SKM-1 treated with dmso at 0.1 percent for 144 hours (cell line): Measurements from ENCODE around the gene MKS1.

Experiments used
- DNase-seq: peaks from one replicate; lab custom pipeline; 2025; ENCODE audit not compliant: unreplicated experiment; lab: John Stamatoyannopoulos, UW

The MKS1 gene

GRCh38 chr17:58245428-58246103 is 26.5 kb upstream of the MKS1 start:
- DNase-seq, result no peak

GRCh38 chr17:58244963-58245362 is 25.9 kb upstream of the MKS1 start:
- DNase-seq, result no peak

DNA sequence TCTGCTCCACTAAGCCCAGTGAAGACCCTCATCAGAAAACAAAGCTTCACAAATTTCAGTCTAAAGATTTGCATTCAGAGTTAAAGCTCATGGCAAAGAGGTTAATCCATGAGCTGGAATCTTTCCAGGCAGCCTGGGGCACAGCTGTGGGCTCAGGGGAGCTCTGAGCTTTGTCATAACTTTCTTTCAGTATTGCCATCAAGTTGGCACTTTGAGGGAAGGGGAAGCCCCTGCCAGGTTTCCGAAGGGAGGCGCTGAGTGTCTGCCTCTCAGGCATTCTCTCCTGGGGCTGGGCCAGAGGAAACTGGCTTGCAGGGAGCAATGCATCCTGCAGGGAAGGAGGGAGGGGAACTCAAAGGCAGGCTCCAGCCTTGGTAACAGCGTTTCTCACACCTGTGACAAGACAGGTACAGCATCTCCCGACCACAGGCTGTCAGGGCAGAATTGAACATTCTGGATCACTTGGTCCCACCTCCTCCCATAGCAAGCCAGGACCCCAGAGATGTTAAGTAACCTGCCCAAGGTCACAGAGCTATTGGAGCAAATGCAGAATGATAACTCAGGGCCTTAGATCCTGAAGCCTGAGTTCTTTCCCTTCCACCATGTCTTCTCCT is 23.2 kb upstream of the MKS1 start:
- DNase-seq, result no peak

- DNase-seq, result no peak
Measured at GRCh38 chr17:58239987-58240386, 20.9 kb upstream of the MKS1 start.

DNA sequence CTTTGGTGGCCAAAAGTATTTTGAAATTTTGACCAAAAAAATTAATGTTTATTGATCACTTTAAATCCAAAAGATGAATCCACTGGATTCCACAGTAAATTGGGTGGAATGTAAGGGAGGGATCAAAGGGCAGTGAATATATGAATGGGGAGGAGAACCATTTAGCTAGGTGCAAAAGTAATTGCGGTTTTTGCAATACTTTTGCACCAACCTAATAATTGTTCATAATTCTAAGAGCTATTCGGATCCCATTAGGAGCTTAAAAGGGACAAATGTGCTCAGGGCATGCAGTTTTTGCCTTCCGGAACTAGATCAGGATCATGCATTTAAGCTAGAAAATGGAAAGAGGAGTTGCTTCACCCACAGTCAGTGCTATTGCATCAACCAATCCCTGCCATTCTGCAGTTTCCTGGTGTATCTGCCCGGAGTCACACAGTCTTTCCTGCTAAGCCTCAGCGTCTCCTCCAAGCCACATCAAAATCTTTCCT is 19.1 kb upstream of the MKS1 start, which contains the start of gene LPO:
TSS of gene LPO (plus strand) at position 438 of the 488 bp plus-strand sequence. CDS start 4,396 bp downstream, outside the sequence.
- DNase-seq, result no peak

- no peak for DNase-seq
Measured at GRCh38 chr17:58236394-58236793, 17.3 kb upstream of the MKS1 start.

GRCh38 chr17:58235821-58236220 is 16.8 kb upstream of the MKS1 start:
- DNase-seq, result no peak

DNA sequence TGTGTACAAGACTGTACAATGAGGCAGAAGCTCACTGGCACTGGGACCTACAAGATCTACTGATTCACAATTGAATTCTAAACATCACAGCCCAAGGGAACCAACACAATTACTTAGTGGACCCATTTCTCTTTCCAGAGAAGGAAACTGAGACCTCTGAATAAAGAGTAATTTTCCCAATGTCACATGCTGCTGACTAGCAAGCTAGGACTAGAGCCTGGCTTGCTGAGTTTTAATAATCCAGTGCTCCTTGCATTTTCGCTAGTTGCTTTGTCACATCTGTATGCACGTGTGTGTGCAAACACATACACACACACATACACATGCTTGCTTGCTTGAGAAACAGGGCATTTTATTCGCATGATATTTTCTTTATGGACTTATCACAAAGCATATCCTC is 15.5 kb upstream of the MKS1 start:
- no peak for DNase-seq

GRCh38 chr17:58233543-58233942 is 14.5 kb upstream of the MKS1 start:
- peak; percentile 28 for DNase-seq

- DNase-seq, result peak; percentile 95
Measured at GRCh38 chr17:58232707-58233156, 13.7 kb upstream of the MKS1 start.

GRCh38 chr17:58231641-58232040 is 12.6 kb upstream of the MKS1 start:
- DNase-seq, result no peak

GRCh38 chr17:58229881-58230280 is 10.8 kb upstream of the MKS1 start:
- no peak for DNase-seq

DNA sequence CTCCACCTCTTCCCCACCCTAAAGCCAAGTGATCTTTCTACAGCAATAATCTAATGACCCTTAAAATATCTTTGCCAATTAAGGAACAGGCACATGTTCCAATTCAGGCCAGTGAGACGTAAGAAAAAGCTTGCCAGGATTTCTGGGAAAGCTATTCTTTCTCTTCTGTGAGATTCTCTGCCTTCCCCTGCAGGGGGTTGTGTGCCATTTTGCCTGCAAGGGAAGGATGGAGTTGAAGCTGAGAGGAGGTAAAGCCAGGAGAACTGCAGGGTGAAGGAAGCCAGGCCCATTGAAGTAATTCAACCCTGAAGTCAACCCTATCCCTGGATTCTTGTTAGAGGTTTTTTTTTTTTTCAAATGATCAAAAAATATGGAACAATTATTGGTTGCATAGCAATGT is 10.3 kb upstream of the MKS1 start:
- DNase-seq, result no peak

DNA sequence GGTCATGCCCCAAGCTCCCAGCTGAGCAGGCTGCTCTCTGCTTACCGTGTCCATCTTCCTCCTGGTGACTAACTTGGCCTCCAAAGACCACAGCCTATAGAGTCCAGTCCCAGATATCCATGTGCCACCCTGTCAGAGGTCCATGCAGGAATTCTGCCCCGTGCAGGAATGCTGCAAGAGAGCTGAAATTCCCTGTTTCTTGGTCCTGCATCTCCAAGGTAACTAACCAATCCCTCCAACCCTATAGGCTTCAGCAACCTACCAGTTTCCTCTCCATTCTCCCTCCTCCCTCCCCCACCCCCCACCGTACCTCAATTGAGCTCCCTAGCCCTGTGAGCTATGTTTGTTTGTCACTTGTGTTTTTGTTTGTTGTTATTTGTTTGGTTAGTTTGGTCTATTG is 9.6 kb upstream of the MKS1 start:
- no peak for DNase-seq

DNA sequence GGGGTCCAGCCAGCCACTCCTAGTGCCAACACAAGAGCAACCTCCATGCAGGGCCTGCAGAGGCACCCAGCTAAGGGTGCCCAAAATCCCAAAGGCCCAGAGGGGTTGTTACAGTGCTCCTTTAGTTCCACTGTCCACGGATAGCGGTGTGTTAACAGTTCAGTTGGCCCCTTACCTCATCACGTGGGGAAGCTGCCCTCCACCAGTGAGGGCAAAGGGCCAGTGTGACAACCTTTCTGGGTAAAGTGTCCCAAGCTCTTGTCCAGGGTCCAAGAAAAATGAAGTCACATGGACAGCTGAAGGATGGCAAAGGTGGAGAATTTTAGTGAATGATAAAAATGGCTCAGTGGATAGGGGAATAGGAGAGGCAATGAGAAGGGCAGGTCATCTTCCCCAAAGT is 8.7 kb upstream of the MKS1 start:
- no peak for DNase-seq

DNA sequence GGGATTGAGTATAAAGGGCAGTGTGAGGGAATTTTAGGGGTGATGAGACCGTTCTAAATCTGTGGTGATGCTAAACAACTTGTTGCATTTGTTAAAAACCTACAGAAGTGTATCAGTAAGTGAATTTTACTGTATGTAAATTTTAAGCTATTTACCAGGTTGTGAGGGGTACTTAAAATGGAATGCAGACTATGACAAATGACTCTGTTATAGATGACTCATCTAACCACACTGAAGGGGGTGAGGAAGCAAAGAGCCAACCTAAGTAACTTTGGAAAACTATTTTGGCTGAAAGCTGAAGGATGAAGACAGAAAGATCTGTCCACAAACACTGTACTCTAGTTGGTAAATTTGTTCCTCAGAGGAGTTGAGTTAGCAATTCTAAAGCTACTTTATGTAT is 5.3 kb upstream of the MKS1 start:
- DNase-seq, result no peak

- DNase-seq, result peak; percentile 27
Measured at GRCh38 chr17:58219789-58220183, 731 bp upstream of the MKS1 start.

- no peak for DNase-seq
Measured at GRCh38 chr17:58217766-58218165, 1.3 kb downstream of the MKS1 start.

- no peak for DNase-seq
Measured at GRCh38 chr17:58215685-58216084, 3.4 kb downstream of the MKS1 start.

DNA sequence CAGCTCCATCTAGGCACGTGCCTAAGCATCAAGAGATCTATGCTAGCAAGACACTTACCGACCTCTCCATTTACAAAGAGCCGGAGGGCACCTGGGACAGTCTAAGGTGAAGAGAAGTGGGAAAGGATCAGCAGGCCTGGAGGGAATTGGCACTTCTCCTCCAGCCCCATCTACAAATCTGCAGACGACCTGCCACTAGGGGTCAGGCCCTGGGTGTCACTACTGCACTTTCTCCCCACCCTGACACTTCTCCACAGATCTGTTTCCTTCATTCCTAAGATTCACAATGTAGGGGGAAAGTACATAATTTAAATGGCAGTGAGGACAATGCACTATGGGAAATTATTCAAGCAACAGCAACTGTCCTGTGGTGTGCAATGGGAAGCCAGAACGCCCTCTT is 8.1 kb downstream of the MKS1 start:
- DNase-seq, result peak; percentile 13

DNA sequence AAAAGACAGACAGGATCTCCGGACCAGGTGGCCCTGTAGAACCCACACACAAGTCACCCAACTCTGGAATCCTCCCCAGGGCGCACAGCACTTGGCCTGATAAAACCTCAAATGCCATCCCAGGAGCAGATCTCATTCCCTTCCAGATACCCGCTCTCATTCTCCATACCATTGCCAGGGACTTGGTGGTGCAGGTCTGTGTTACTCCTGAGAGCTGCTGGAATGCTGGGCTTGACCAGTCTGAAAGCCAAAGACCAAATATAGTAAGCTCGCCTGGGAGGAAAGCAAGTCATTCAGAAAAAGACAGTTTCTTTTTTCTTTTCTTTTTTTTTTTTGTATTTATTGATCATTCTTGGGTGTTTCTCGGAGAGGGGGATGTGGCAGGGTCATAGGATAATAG is 10.7 kb downstream of the MKS1 start:
- no peak for DNase-seq

GRCh38 chr17:58207451-58207850 is 11.6 kb downstream of the MKS1 start:
- no peak for DNase-seq

DNA sequence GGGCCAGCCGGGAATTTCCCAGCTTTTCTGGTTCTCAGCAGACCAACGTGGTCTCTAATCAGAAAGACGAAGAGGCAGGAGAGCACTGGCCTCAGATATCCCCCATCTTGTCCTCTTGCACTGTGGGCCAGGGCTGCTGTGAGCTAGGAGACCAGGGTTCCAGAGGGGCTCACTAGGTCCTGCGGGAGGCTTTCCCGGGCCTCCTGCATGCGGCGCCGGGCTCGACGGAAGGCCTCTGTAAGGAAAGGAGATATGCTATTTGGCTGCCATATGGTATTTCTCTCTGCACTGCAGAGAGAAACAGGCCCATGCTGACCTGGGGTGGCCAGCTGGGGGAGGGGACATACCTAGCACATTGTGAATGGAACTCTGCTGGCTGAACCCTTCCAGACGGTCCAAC is 13.1 kb downstream of the MKS1 start:
- DNase-seq, result no peak
